Upper lobe of left lung (tissue), 6 donors: ENCODE measurements around the gene CHCHD1. TPM values are rescaled to one million over a fixed set of nuclear protein-coding genes. Genes with fewer than 3 reads are reported as not detected.

Experiments used
- ATAC-seq, 2 donors: fragments of 200-7000 bp; cut with Tn5 transposase; one replicate each; pipeline ENCODE4 v1.9.1; 2022; ENCODE audit warnings: mild to moderate bottlenecking in 2 of 2, moderate library complexity in 2 of 2; ENCODE audit not compliant: low FRiP score in 2 of 2
- DNase-seq, 2 donors: peaks; one replicate each; pipeline ENCODE4 v3.0.0-alpha.2; 2019 to 2020
- H3K27ac ChIP-seq, 4 donors: fragments of 200-600 bp; sonication (generic); one replicate each; pipeline ENCODE4 v1.5.1; 2016 to 2019
- H3K27me3 ChIP-seq, 4 donors: fragments of 200-600 bp; sonication (generic); one replicate each; pipeline ENCODE4 v1.5.1; 2017 to 2019
- H3K36me3 ChIP-seq, 4 donors: fragments of 200-600 bp; sonication (generic); one replicate each; pipeline ENCODE4 v1.5.1; 2016 to 2019
- H3K4me1 ChIP-seq, 4 donors: fragments of 200-600 bp; sonication (generic); one replicate each; pipeline ENCODE4 v1.5.1; 2018 to 2019
- H3K4me3 ChIP-seq, 4 donors: fragments of 200-600 bp; sonication (generic); one replicate each; pipeline ENCODE4 v1.5.1; 2017 to 2019; ENCODE audit warnings: mild to moderate bottlenecking in 2 of 4, moderate library complexity in 1 of 4
- H3K9me3 ChIP-seq, 4 donors: fragments of 200-600 bp; sonication (generic); one replicate each; pipeline ENCODE4 v1.5.1; 2018 to 2019
- CTCF ChIP-seq, 6 experiments: fragments of 450-650 bp in 4 of 6; fragments of 200-600 bp in 2 of 6; sonication (generic) in 2 of 6; IDR thresholded peaks; one replicate each; pipeline ENCODE4 v1.5.1; 2016 to 2019; ENCODE audit warnings: antibody characterized with exemption in 6 of 6
- EP300 ChIP-seq, 4 donors: sonication (generic); formaldehyde crosslinking; IDR thresholded peaks; one replicate each; pipeline ENCODE4 v1.5.1; 2017; ENCODE audit warnings: antibody characterized with exemption in 4 of 4, control low read depth in 2 of 4
- POLR2A ChIP-seq, 4 donors: fragments of 450-650 bp; IDR thresholded peaks; one replicate each; pipeline ENCODE4 v1.5.1; 2016 to 2017; ENCODE audit warnings: antibody characterized with exemption in 4 of 4, mild to moderate bottlenecking in 2 of 4
- POLR2AphosphoS5 ChIP-seq, 2 donors: sonication (generic); formaldehyde crosslinking; IDR thresholded peaks; one replicate each; pipeline ENCODE4 v1.5.1; 2017; ENCODE audit warnings: antibody characterized with exemption in 2 of 2
- WGBS, 2 donors: methylation state at CpG; one replicate each; pipeline ENCODE4 v1.1.5; 2017 to 2018; 5-methylcytosine and 5-hydroxymethylcytosine counted together
- total RNA-seq, 6 donors: library from RNA; depleted of rRNA in 4 of 6; stranded (reverse); fragments of >200 nt in 4 of 6; gene quantifications; one replicate each; pipeline versions ENCODE4 v1.1.0 to v1.2.1, GENCODE V29; 2016 to 2021
- donor health status: DM: no; HTN: no; CAD: no; lungs with moderate emphysema.
- donor health status: DM: no; HTN: yes; CAD: no; lungs with severe emphysema.

CHCHD1 gene
- total RNA-seq, 6 donors from 2014 or later = 16.8 to 34.9 (median 19.4) TPM

- Histone ChIP-seq H3K4me1 (peaks cover 20 to 41% (median 23%) of the 10 kb centered on the region in 4 donors), H3K27ac (peak overlapping the region; percentile 88 to 98 (median 93)), H3K36me3 (peaks cover 14 to 57% (median 37%) of the 10 kb centered on the region in 4 donors), H3K27me3 (no peaks in the 10 kb centered on the region), H3K9me3 (no peaks in the 10 kb centered on the region), H3K4me3 (peak overlapping the region; percentile 84 to 98 (median 90))
- peak in 1 of 2 donors; percentile 48 for ATAC-seq
- WGBS, 2 donors = 1 to 4% methylated on average over 4 to 39 of the region's 63 CpGs
- TF ChIP-seq POLR2A (IDR thresholded peaks at IDR 0.05) (no peak), EP300 (IDR thresholded peaks at IDR 0.05) (no peak), POLR2AphosphoS5 (IDR thresholded peaks at IDR 0.05) (no peak), CTCF (IDR thresholded peaks at IDR 0.05) (no peak)
- peak; percentile 42 to 92 for DNase-seq
Observed at GRCh38 chr10:73810735-73811465, 29.1 kb downstream of the CHCHD1 start.

GRCh38 chr10:73812657-73813056 lies 30.8 kb downstream of the CHCHD1 start:
- Histone ChIP-seq H3K9me3 (no peaks in the 10 kb centered on the region), H3K27me3 (no peaks in the 10 kb centered on the region), H3K36me3 (peaks cover 3 to 56% (median 26%) of the 10 kb centered on the region in 4 donors), H3K4me3 (no peak overlapping the region), H3K4me1 (peaks cover 14 to 25% (median 20%) of the 10 kb centered on the region in 4 donors), H3K27ac (peak overlapping the region in 2 of 4 donors; percentile 93 to 98)
- WGBS, 2 donors = 85 to 92% methylated on average over 3 to 4 of the region's 4 CpGs
- DNase-seq (no peak), ATAC-seq (no peak)
- no peak for TF ChIP-seq CTCF (IDR thresholded peaks at IDR 0.05)
- TF ChIP-seq POLR2AphosphoS5 (IDR thresholded peaks at IDR 0.05) = no peak
- no peak for TF ChIP-seq EP300 (IDR thresholded peaks at IDR 0.05)
- no peak for TF ChIP-seq POLR2A (IDR thresholded peaks at IDR 0.05)

- Histone ChIP-seq H3K27me3 (no peaks in the 10 kb centered on the region), H3K4me1 (peaks cover 13 to 28% (median 17%) of the 10 kb centered on the region in 4 donors), H3K36me3 (peaks cover 0 to 51% (median 24%) of the 10 kb centered on the region in 4 donors), H3K9me3 (no peaks in the 10 kb centered on the region), H3K27ac (no peak overlapping the region), H3K4me3 (no peak overlapping the region)
- TF ChIP-seq POLR2A (IDR thresholded peaks at IDR 0.05) (no peak), EP300 (IDR thresholded peaks at IDR 0.05) (no peak), POLR2AphosphoS5 (IDR thresholded peaks at IDR 0.05) (no peak), CTCF (IDR thresholded peaks at IDR 0.05) (no peak)
- WGBS, 2 donors = 79 to 91% methylated on average over 7 of the region's 7 CpGs
- ATAC-seq (no peak), DNase-seq (no peak)
Observed at GRCh38 chr10:73813333-73813732, 31.5 kb downstream of the CHCHD1 start.

GRCh38 chr10:73814276-73814895 lies 32.5 kb downstream of the CHCHD1 start:
- no peak overlapping the region for H3K4me3 ChIP-seq
- TF ChIP-seq CTCF (IDR thresholded peaks at IDR 0.05) (no peak), EP300 (IDR thresholded peaks at IDR 0.05) (no peak), POLR2A (IDR thresholded peaks at IDR 0.05) (no peak)
- 86 to 95% methylated on average over 13 of the region's 13 CpGs for WGBS, 2 donors
- peaks cover 16 to 37% (median 22%) of the 10 kb centered on the region in 4 donors for H3K4me1 ChIP-seq
- no peak overlapping the region for H3K27ac ChIP-seq
- no peaks in the 10 kb centered on the region for H3K9me3 ChIP-seq
- H3K27me3 ChIP-seq = no peaks in the 10 kb centered on the region
- ATAC-seq (no peak), DNase-seq (no peak)
- peaks cover 0 to 49% (median 23%) of the 10 kb centered on the region in 4 donors for H3K36me3 ChIP-seq
